ENCODE results near the gene CENPN.

CENPN gene

DNA sequence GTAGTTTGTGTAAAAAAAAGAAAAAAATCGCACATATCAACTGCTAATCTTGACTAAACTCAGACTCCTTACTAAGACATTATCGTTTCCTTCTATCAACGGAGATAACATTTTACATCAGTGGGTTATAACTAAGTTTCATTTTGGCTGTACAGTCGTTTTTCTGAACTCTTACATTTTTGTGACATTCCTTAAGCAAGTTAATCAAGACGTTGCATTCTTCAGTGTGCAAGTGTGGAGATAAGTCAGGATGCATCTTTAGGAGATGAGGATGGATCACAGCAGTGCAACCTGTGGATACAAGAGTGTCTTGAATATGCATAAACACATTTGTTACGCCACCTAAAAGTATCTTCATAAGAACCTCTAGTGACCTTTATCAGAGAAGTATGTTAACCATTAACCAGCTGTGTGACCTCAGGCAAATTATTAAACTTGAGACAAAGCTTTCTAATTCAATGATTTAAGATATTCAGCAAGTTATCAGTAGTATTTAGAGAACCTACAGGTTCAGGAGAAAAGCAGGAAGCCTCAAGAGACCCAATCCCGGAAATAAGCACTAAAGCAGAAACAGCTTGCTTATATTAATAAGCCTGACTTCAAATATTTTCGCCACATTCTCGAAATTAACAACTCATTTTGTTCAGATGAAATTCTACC, 9.7 kb upstream of the CENPN start:
- DNase-seq (ENCODE audit: low read depth) = no peak
- TF ChIP-seq, protein P1, sequence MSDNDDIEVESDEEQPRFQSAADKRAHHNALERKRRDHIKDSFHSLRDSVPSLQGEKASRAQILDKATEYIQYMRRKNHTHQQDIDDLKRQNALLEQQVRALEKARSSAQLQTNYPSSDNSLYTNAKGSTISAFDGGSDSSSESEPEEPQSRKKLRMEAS (IDR thresholded peaks at IDR 0.05; ENCODE audit: low read depth, low read length) = no peak
- TF ChIP-seq POLR2A (IDR thresholded peaks at IDR 0.05; ENCODE audit: extremely low read depth, insufficient read length) = no peak
- TF ChIP-seq, protein P2, sequence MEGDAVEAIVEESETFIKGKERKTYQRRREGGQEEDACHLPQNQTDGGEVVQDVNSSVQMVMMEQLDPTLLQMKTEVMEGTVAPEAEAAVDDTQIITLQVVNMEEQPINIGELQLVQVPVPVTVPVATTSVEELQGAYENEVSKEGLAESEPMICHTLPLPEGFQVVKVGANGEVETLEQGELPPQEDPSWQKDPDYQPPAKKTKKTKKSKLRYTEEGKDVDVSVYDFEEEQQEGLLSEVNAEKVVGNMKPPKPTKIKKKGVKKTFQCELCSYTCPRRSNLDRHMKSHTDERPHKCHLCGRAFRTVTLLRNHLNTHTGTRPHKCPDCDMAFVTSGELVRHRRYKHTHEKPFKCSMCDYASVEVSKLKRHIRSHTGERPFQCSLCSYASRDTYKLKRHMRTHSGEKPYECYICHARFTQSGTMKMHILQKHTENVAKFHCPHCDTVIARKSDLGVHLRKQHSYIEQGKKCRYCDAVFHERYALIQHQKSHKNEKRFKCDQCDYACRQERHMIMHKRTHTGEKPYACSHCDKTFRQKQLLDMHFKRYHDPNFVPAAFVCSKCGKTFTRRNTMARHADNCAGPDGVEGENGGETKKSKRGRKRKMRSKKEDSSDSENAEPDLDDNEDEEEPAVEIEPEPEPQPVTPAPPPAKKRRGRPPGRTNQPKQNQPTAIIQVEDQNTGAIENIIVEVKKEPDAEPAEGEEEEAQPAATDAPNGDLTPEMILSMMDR (IDR thresholded peaks at IDR 0.05; ENCODE audit: low read depth, low read length) = no peak
- TF ChIP-seq MYC (IDR thresholded peaks at IDR 0.05; ENCODE audit: low read depth, low read length) = no peak
- H3K4me3 ChIP-seq (ENCODE audit: low read depth, low read length) = no peak overlapping the region

DNA sequence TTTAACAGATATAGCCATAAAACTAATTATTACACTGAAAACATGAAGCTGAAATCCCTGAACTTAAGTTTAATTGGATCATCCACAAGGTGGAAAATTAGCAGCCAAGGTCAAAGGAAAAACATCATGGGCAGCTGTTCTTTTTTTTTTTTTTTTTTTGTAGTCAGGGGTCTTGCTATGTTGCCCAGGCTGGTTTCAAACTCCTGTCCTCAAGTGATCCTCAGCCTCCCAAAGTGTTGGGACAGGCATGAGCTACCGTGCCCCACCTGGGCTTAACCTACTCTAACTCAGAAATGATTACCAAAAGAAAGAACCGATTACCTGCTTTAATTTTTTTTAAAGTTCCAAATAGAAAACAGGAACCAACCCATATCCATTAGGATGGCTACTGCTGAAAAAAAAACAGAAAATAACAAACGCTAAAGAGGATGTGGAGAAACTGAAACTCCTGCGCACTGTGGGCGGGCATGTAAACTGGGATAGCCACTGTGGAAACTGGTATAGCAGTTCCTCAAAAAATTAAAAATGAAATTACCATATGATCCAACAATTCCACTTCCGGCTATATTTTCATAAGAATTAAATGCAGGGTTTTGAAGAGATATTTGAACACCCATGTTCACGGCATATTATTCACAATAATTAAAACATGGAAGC, 8.9 kb upstream of the CENPN start:
- no peak for DNase-seq (ENCODE audit: low read depth)
- TF ChIP-seq MYC (IDR thresholded peaks at IDR 0.05; ENCODE audit: low read depth, low read length) (no peak), POLR2A (IDR thresholded peaks at IDR 0.05; ENCODE audit: extremely low read depth, insufficient read length) (no peak)
- TF ChIP-seq, protein P1 (IDR thresholded peaks at IDR 0.05; ENCODE audit: low read depth, low read length) = no peak
- TF ChIP-seq, protein P2 (IDR thresholded peaks at IDR 0.05; ENCODE audit: low read depth, low read length) = no peak
- H3K4me3 ChIP-seq (ENCODE audit: low read depth, low read length) = no peak overlapping the region

DNA sequence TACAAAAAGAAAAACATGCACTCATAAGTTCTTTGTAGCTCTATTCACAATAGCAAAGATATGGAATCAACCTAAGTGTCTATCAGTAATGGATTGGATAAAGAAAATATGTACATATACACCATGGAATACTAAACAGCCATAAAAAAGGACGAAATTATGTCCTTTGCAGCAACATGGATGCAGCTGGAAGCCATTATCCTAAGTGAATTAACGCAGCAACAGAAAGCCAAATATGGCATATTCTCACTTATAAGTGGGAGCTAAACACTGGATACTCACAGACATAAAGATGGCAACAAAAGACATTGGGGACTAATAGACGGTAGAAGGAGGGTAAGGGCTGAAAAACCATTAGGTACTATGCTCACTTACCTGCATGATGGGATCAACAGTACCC, 6.1 kb upstream of the CENPN start:
- no peak for DNase-seq (ENCODE audit: low read depth)
- H3K4me3 ChIP-seq (ENCODE audit: low read depth, low read length) = no peak overlapping the region
- TF ChIP-seq MYC (IDR thresholded peaks at IDR 0.05; ENCODE audit: low read depth, low read length) (no peak), POLR2A (IDR thresholded peaks at IDR 0.05; ENCODE audit: extremely low read depth, insufficient read length) (no peak)
- TF ChIP-seq, protein P1 (IDR thresholded peaks at IDR 0.05; ENCODE audit: low read depth, low read length) = no peak
- TF ChIP-seq, protein P2 (IDR thresholded peaks at IDR 0.05; ENCODE audit: low read depth, low read length) = no peak

DNA sequence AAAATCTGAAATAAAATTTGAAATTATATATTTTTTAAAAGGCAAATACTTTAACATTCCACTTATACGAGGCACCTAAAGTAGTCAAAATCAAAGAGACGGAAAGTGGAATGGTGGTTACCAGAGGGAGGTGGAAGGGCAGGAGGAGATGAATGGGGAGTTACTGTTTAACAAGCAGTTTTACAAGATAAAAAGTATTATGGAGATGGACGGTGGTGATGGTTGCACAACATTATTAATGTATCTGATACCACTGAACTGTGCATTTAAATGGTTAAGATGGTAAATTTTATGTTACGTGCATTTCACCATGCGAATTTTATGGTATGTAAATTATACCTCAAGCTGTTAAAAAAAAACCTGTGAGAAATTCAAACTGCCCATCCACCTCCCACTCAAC, 5.7 kb upstream of the CENPN start:
- H3K4me3 ChIP-seq (ENCODE audit: low read depth, low read length) = no peak overlapping the region
- TF ChIP-seq, protein P1 (IDR thresholded peaks at IDR 0.05; ENCODE audit: low read depth, low read length) = no peak
- TF ChIP-seq MYC (IDR thresholded peaks at IDR 0.05; ENCODE audit: low read depth, low read length) (no peak), POLR2A (IDR thresholded peaks at IDR 0.05; ENCODE audit: extremely low read depth, insufficient read length) (no peak)
- TF ChIP-seq, protein P2 (IDR thresholded peaks at IDR 0.05; ENCODE audit: low read depth, low read length) = no peak

DNA sequence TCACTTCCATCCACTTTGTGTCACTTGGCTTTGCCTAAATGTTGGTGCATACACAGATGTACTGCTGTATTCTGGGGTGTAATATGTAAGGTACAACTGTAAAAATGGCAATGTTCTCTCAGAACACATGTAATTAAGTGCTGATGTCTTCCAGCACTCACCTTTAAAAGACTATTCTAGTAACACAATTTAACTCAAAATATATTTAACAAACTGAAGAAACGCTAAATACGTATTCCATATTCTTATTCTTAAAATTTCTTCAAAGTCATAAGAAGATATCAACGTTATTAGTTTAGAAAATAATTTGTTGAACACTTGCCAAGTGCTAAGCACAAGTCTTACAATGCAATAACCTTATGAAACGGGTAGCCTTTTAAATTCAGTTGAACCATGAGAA, 4.0 kb upstream of the CENPN start:
- no peak for TF ChIP-seq POLR2A (IDR thresholded peaks at IDR 0.05; ENCODE audit: extremely low read depth, insufficient read length)
- TF ChIP-seq, protein P1 (IDR thresholded peaks at IDR 0.05; ENCODE audit: low read depth, low read length) = no peak
- TF ChIP-seq, protein P2 (IDR thresholded peaks at IDR 0.05; ENCODE audit: low read depth, low read length) = no peak
- TF ChIP-seq MYC (IDR thresholded peaks at IDR 0.05; ENCODE audit: low read depth, low read length) = no peak
- no peak for DNase-seq (ENCODE audit: low read depth)
- H3K4me3 ChIP-seq (ENCODE audit: low read depth, low read length) = no peak overlapping the region

More for the DNA sequence above, 5.7 kb upstream of the CENPN start:
- DNase-seq (ENCODE audit: low read depth) = no peak

Data from NB4 (cell line).